OCI-LY7 (cell line): ENCODE data around the gene GLRX5.

Experiments
- CTCF ChIP-seq: fragments of 200-600 bp; sonication (generic); conservative IDR thresholded peaks from 2 replicates; pipeline ENCODE4 v1.5.1; 2014; ENCODE audit warnings: mild to moderate bottlenecking, antibody characterized with exemption, low read length, moderate library complexity, mixed read lengths
- EZH2phosphoT487 ChIP-seq: fragments of 200-600 bp; sonication (generic); IDR thresholded peaks from 2 replicates; pipeline ENCODE4 v1.6.1; 2018; ENCODE audit warnings: low read depth, borderline replicate concordance, mild to moderate bottlenecking, mixed run types, antibody characterized with exemption, low read length, moderate library complexity, mixed read lengths

- TF ChIP-seq CTCF (no peak), EZH2phosphoT487 (no peak)
Observed at GRCh38 chr14:95488376-95489213, 46.3 kb upstream of the GLRX5 start.
